ENCODE measurements around the gene PCDHGA7. TPM values are rescaled to one million over a fixed set of nuclear protein-coding genes. Genes with fewer than 3 reads are reported as not detected.
"Not testable (repeated sequence)": the region's sequence is repeated elsewhere in the genome, so short reads cannot be mapped to it uniquely, and the experiment has no call there.

The PCDHGA7 gene
- total RNA-seq, 1 experiment from 2014 or later = 0.43 TPM

DNA sequence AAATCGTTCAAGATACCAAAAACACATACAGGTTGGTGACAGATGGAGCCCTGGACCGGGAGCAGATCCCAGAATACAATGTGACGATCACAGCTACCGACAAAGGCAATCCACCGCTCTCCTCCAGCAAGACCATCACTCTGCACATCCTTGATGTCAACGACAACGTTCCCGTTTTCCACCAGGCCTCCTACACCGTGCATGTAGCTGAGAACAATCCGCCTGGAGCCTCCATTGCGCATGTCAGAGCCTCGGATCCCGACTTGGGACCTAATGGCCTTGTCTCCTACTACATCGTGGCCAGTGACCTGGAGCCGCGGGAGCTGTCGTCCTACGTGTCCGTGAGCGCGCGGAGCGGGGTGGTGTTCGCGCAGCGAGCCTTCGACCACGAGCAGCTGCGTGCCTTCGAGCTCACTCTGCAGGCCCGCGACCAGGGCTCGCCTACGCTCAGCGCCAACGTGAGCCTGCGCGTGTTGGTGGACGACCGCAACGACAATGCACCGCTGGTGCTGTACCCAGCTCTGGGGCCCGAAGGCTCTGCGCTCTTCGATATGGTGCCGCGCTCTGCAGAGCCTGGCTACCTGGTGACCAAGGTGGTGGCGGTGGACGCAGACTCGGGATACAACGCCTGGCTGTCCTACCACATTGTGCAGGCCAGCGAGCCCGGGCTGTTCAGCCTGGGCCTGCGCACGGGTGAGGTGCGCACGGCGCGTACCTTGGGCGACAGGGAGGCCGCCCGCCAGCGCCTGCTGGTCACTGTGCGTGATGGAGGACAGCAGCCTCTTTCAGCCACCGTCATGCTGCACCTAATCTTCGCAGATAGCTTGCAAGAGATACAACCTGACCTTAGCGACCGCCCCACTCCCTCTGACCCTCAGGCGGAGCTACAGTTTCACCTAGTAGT, 10.7 kb upstream of the PCDHGA7 start:
- TF ChIP-seq, protein P1, sequence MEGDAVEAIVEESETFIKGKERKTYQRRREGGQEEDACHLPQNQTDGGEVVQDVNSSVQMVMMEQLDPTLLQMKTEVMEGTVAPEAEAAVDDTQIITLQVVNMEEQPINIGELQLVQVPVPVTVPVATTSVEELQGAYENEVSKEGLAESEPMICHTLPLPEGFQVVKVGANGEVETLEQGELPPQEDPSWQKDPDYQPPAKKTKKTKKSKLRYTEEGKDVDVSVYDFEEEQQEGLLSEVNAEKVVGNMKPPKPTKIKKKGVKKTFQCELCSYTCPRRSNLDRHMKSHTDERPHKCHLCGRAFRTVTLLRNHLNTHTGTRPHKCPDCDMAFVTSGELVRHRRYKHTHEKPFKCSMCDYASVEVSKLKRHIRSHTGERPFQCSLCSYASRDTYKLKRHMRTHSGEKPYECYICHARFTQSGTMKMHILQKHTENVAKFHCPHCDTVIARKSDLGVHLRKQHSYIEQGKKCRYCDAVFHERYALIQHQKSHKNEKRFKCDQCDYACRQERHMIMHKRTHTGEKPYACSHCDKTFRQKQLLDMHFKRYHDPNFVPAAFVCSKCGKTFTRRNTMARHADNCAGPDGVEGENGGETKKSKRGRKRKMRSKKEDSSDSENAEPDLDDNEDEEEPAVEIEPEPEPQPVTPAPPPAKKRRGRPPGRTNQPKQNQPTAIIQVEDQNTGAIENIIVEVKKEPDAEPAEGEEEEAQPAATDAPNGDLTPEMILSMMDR (IDR thresholded peaks at IDR 0.05; ENCODE audit: insufficient read depth in 1 of 2, low read depth in 1 of 2, low read length in 1 of 2, severe bottlenecking in 1 of 2, unreplicated experiment in 1 of 2) = no peak
- Mint-ChIP-seq H3K9me3 (ENCODE audit: unreplicated experiment) (no peaks in the 10 kb centered on the region), H3K4me3 (ENCODE audit: unreplicated experiment) (no peak overlapping the region), H3K36me3 (ENCODE audit: insufficient read depth, unreplicated experiment) (no peaks in the 10 kb centered on the region), H3K4me1 (ENCODE audit: low read depth, unreplicated experiment) (no peaks in the 10 kb centered on the region), H3K27ac (ENCODE audit: unreplicated experiment) (no peak overlapping the region), H3K27me3 (ENCODE audit: insufficient read depth, unreplicated experiment) (no peaks in the 10 kb centered on the region)
- no peaks in the 10 kb centered on the region for H3K4me1 ChIP-seq
- DNase-seq = no peak
- H3K27me3 ChIP-seq (replicated peaks; ENCODE audit: control insufficient read depth, insufficient read depth, low read length) = no peaks in the 10 kb centered on the region
- intact Hi-C loops (cut with micrococcal nuclease; ENCODE audit: unreplicated experiment) = no loop called here
- no TSS peak for BruUV-seq (replicated peaks)
- ChIA-PET POLR2A (no interaction called here), CTCF (interaction anchor here (0.8 kb wide), 1 partner anchor 192 kb away, joined by 3 read pairs; no protein-coding TSS in a partner anchor)
- no peaks in the 10 kb centered on the region; the same call in 1 of the 2 replicates for H3K9me3 ChIP-seq
- no peaks in the 10 kb centered on the region for H3K36me3 ChIP-seq (ENCODE audit: control insufficient read depth, insufficient read depth, low read length)
- H3K4me3 ChIP-seq (ENCODE audit: low read depth, low read length) = no peak overlapping the region

DNA sequence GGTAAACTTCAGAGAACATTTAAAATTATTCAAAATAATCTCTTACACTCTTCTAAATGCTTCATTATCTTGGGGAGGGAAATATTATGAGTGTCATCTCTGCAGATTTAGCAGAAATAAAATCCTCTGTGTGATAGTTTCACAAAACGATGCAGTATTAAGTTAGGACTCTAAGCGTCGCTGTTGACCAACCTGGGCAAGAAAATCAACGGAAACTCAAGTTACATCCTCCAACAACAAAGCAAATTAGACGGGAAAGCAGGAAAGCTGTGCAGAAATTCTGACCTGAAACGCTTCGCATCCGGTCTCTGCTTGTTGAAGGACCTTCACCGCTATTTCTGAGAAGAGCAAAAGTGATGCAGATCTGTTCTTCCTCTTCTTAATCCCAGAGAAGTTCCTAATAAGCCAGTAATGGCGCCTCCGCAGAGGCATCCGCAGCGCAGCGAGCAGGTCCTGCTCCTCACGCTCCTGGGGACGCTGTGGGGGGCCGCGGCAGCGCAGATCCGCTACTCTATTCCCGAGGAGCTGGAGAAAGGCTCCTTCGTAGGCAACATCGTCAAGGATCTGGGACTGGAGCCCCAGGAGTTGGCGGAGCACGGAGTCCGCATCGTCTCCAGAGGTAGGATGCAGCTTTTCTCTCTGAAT, 8.7 kb upstream of the PCDHGA7 start, which contains the start of gene PCDHGA6:
Gene PCDHGA6, plus strand, starts transcription at position 219 of the 645 bp plus-strand sequence. Its CDS starts 193 bp downstream, at position 412.
- CTCF ChIA-PET = interaction anchor here (0.7 kb wide), 1 partner anchor 190 kb away, joined by 3 read pairs; no protein-coding TSS in a partner anchor
- Mint-ChIP-seq H3K4me1 (ENCODE audit: low read depth, unreplicated experiment) (no peaks in the 10 kb centered on the region), H3K36me3 (ENCODE audit: insufficient read depth, unreplicated experiment) (no peaks in the 10 kb centered on the region), H3K9me3 (ENCODE audit: unreplicated experiment) (no peaks in the 10 kb centered on the region), H3K4me3 (ENCODE audit: unreplicated experiment) (no peak within 1 kb of the TSS), H3K27ac (ENCODE audit: unreplicated experiment) (no peak within 1 kb of the TSS), H3K27me3 (ENCODE audit: insufficient read depth, unreplicated experiment) (no peaks in the 10 kb centered on the region)
- no peak within 1 kb of the TSS for H3K4me3 ChIP-seq (ENCODE audit: low read depth, low read length)
- DNase-seq = peak in 1 of 2 experiments; percentile 18
- H3K4me1 ChIP-seq = no peaks in the 10 kb centered on the region
- BruUV-seq (replicated peaks) = no TSS peak
- no peaks in the 10 kb centered on the region for H3K27me3 ChIP-seq (replicated peaks; ENCODE audit: control insufficient read depth, insufficient read depth, low read length)
- intact Hi-C loops (cut with micrococcal nuclease; ENCODE audit: unreplicated experiment) = no loop called here
- POLR2A ChIA-PET = no interaction called here
- no peaks in the 10 kb centered on the region for H3K36me3 ChIP-seq (ENCODE audit: control insufficient read depth, insufficient read depth, low read length)
- TF ChIP-seq, protein P1 (IDR thresholded peaks at IDR 0.05; ENCODE audit: insufficient read depth in 1 of 2, low read depth in 1 of 2, low read length in 1 of 2, severe bottlenecking in 1 of 2, unreplicated experiment in 1 of 2) = peak; percentile 29
- no peaks in the 10 kb centered on the region; the same call in 1 of the 2 replicates for H3K9me3 ChIP-seq

DNA sequence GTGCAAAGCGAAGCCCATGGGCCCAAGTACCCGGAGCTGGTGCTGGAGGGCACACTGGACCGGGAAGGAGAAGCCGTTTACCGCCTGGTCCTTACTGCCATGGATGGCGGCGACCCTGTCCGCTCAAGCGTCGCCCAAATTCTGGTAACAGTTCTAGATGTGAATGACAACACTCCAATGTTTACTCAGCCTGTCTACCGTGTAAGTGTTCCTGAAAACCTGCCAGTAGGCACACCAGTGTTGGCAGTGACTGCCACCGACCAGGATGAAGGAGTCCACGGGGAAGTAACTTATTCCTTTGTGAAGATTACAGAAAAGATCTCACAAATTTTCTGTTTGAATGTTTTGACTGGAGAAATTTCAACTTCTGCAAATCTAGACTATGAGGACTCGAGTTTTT, 7.9 kb upstream of the PCDHGA7 start:
- POLR2A ChIA-PET = no interaction called here
- Histone ChIP-seq H3K36me3 (ENCODE audit: control insufficient read depth, insufficient read depth, low read length) (no peaks in the 10 kb centered on the region), H3K27me3 (replicated peaks; ENCODE audit: control insufficient read depth, insufficient read depth, low read length) (no peaks in the 10 kb centered on the region), H3K4me3 (ENCODE audit: low read depth, low read length) (no peak overlapping the region), H3K4me1 (no peaks in the 10 kb centered on the region), H3K9me3 (no peaks in the 10 kb centered on the region; the same call in 1 of the 2 replicates)
- DNase-seq = no peak
- H3K4me3 Mint-ChIP-seq (ENCODE audit: unreplicated experiment) = no peak overlapping the region
- no peaks in the 10 kb centered on the region for H3K9me3 Mint-ChIP-seq (ENCODE audit: unreplicated experiment)
- BruUV-seq (replicated peaks) = no TSS peak
- intact Hi-C loops (cut with micrococcal nuclease; ENCODE audit: unreplicated experiment) = no loop called here
- H3K27ac Mint-ChIP-seq (ENCODE audit: unreplicated experiment) = no peak overlapping the region
- no peaks in the 10 kb centered on the region for H3K27me3 Mint-ChIP-seq (ENCODE audit: insufficient read depth, unreplicated experiment)
- TF ChIP-seq, protein P1 (IDR thresholded peaks at IDR 0.05; ENCODE audit: insufficient read depth in 1 of 2, low read depth in 1 of 2, low read length in 1 of 2, severe bottlenecking in 1 of 2, unreplicated experiment in 1 of 2) = no peak
- H3K4me1 Mint-ChIP-seq (ENCODE audit: low read depth, unreplicated experiment) = no peaks in the 10 kb centered on the region
- H3K36me3 Mint-ChIP-seq (ENCODE audit: insufficient read depth, unreplicated experiment) = no peaks in the 10 kb centered on the region
- CTCF ChIA-PET = no interaction called here

DNA sequence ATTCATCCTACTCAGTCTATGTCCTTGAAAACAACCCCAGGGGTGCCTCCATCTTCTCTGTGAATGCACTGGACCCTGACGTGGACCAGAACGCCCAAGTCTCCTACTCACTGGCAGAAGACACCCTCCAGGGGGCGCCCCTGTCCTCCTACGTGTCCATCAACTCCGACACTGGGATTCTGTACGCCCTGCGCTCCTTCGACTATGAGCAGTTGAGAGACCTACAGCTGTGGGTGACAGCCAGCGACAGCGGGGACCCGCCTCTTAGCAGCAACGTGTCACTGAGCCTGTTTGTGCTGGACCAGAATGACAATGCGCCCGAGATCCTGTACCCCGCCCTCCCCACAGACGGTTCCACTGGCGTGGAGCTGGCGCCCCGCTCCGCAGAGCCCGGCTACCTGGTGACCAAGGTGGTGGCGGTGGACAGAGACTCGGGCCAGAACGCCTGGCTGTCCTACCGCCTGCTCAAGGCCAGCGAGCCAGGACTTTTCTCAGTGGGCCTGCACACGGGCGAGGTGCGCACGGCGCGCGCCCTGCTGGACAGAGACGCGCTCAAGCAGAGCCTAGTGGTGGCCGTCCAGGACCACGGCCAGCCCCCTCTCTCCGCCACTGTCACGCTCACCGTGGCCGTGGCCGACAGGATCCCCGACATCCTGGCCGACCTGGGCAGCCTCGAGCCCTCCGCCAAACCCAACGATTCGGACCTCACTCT, 6.9 kb upstream of the PCDHGA7 start:
- H3K36me3 Mint-ChIP-seq (ENCODE audit: insufficient read depth, unreplicated experiment); H3K4me3 Mint-ChIP-seq (ENCODE audit: unreplicated experiment); H3K4me3 ChIP-seq (ENCODE audit: low read depth, low read length); H3K27me3 Mint-ChIP-seq (ENCODE audit: insufficient read depth, unreplicated experiment); POLR2A ChIA-PET; intact Hi-C loops (cut with micrococcal nuclease; ENCODE audit: unreplicated experiment); H3K27ac Mint-ChIP-seq (ENCODE audit: unreplicated experiment); CTCF ChIA-PET; H3K36me3 ChIP-seq (ENCODE audit: control insufficient read depth, insufficient read depth, low read length); H3K4me1 ChIP-seq; BruUV-seq (replicated peaks); H3K9me3 Mint-ChIP-seq (ENCODE audit: unreplicated experiment); H3K9me3 ChIP-seq; DNase-seq; H3K27me3 ChIP-seq (replicated peaks; ENCODE audit: control insufficient read depth, insufficient read depth, low read length); H3K4me1 Mint-ChIP-seq (ENCODE audit: low read depth, unreplicated experiment): not testable (repeated sequence)

All from Caco-2 (cell line).